ENCODE measurements around the gene CDH23. TPM values are rescaled to one million over a fixed set of nuclear protein-coding genes. Genes with fewer than 3 reads are reported as not detected.

CDH23 gene
- total and polyA plus RNA-seq, 2 donors from 2014 or later, result 1.1 to 6.4 TPM

- intact Hi-C loops (cut with DNase I), result no loop called here
- H3K27ac ChIP-seq (ENCODE audit: low read depth in 2 of 2, low read length in 2 of 2), result no peak overlapping the region
- H3K9ac ChIP-seq (ENCODE audit: low read length in 3 of 3), result no peak overlapping the region
- TF ChIP-seq CTCF (IDR thresholded peaks at IDR 0.05; ENCODE audit: borderline replicate concordance, extremely low read depth, insufficient read depth), result no peak
- FAIRE-seq (no peak), DNase-seq (no peak)
- no peaks in the 10 kb centered on the region for H3K27me3 ChIP-seq (ENCODE audit: control insufficient read depth, insufficient read depth, low read length)
- H3K4me1 ChIP-seq (ENCODE audit: control insufficient read depth in 2 of 3, insufficient read depth in 2 of 3, low read depth in 1 of 3, low read length in 3 of 3), result no peaks in the 10 kb centered on the region
- no peak overlapping the region for H3K4me3 ChIP-seq (ENCODE audit: low read length in 3 of 3)
- no peaks in the 10 kb centered on the region for H3K36me3 ChIP-seq (ENCODE audit: control insufficient read depth in 2 of 3, insufficient read depth in 3 of 3, low read length in 3 of 3)
- H3K9me3 ChIP-seq (ENCODE audit: control insufficient read depth in 2 of 3, insufficient read depth in 1 of 3, low read length in 3 of 3), result no peaks in the 10 kb centered on the region
Observed at GRCh38 chr10:71584461-71584860, 187.7 kb downstream of the CDH23 start.

GRCh38 chr10:71584902-71585563 is 188.3 kb downstream of the CDH23 start:
- Histone ChIP-seq H3K9ac (ENCODE audit: low read length in 3 of 3) (no peak overlapping the region), H3K4me3 (ENCODE audit: low read length in 3 of 3) (no peak overlapping the region), H3K4me1 (ENCODE audit: control insufficient read depth in 2 of 3, insufficient read depth in 2 of 3, low read depth in 1 of 3, low read length in 3 of 3) (no peaks in the 10 kb centered on the region), H3K9me3 (ENCODE audit: control insufficient read depth in 2 of 3, insufficient read depth in 1 of 3, low read length in 3 of 3) (no peaks in the 10 kb centered on the region), H3K27ac (ENCODE audit: low read depth in 2 of 2, low read length in 2 of 2) (no peak overlapping the region), H3K27me3 (ENCODE audit: control insufficient read depth, insufficient read depth, low read length) (no peaks in the 10 kb centered on the region), H3K36me3 (ENCODE audit: control insufficient read depth in 2 of 3, insufficient read depth in 3 of 3, low read length in 3 of 3) (no peaks in the 10 kb centered on the region)
- TF ChIP-seq CTCF (IDR thresholded peaks at IDR 0.05; ENCODE audit: borderline replicate concordance, extremely low read depth, insufficient read depth), result no peak
- intact Hi-C loops (cut with DNase I), result no loop called here
- DNase-seq (peak in 1 of 5 donors; percentile 46), FAIRE-seq (no peak)

- no peak for TF ChIP-seq CTCF (IDR thresholded peaks at IDR 0.05; ENCODE audit: borderline replicate concordance, extremely low read depth, insufficient read depth)
- H3K4me3 ChIP-seq (ENCODE audit: low read length in 3 of 3), result no peak overlapping the region
- H3K9ac ChIP-seq (ENCODE audit: low read length in 3 of 3), result no peak overlapping the region
- H3K9me3 ChIP-seq (ENCODE audit: control insufficient read depth in 2 of 3, insufficient read depth in 1 of 3, low read length in 3 of 3), result no peaks in the 10 kb centered on the region
- H3K4me1 ChIP-seq (ENCODE audit: control insufficient read depth in 2 of 3, insufficient read depth in 2 of 3, low read depth in 1 of 3, low read length in 3 of 3), result no peaks in the 10 kb centered on the region
- no peak for FAIRE-seq
- H3K27ac ChIP-seq (ENCODE audit: low read depth in 2 of 2, low read length in 2 of 2), result no peak overlapping the region
- intact Hi-C loops (cut with DNase I), result no loop called here
- DNase-seq, result peak in 1 of 5 donors; percentile 18
- no peaks in the 10 kb centered on the region for H3K36me3 ChIP-seq (ENCODE audit: control insufficient read depth in 2 of 3, insufficient read depth in 3 of 3, low read length in 3 of 3)
- no peaks in the 10 kb centered on the region for H3K27me3 ChIP-seq (ENCODE audit: control insufficient read depth, insufficient read depth, low read length)
Observed at GRCh38 chr10:71585564-71586290, 189.0 kb downstream of the CDH23 start.

Measured in kidney (tissue), 14 donors.